DOHH2 (cell line): ENCODE data around the gene SLC35F1.

Experiments
- H3F3A ChIP-seq: fragments of 200-600 bp; sonication (generic), shearing (Covaris generic); 2 replicates; pipeline ENCODE4 v1.6.0; 2016; ENCODE audit warnings: antibody characterized with exemption, mild to moderate bottlenecking; ENCODE audit not compliant: control insufficient read depth, insufficient read depth
- H3K27ac ChIP-seq: fragments of 200-600 bp; sonication (generic); 2 replicates; pipeline ENCODE4 v1.5.1; 2014; ENCODE audit warnings: low read depth, mild to moderate bottlenecking, low read length, moderate library complexity
- H3K27me3 ChIP-seq: fragments of 200-600 bp; sonication (generic); 2 replicates; pipeline ENCODE4 v1.6.1; 2014; ENCODE audit warnings: mild to moderate bottlenecking, low read length, mixed read lengths; ENCODE audit not compliant: control insufficient read depth
- H3K36me3 ChIP-seq: fragments of 200-600 bp; sonication (generic); 2 replicates; pipeline ENCODE4 v1.6.1; 2014; ENCODE audit warnings: mild to moderate bottlenecking, low read length, moderate library complexity, mixed read lengths; ENCODE audit not compliant: control insufficient read depth
- H3K4me1 ChIP-seq: fragments of 200-600 bp; sonication (generic); 2 replicates; pipeline ENCODE4 v1.6.1; 2014; ENCODE audit warnings: mild to moderate bottlenecking, low read length, mixed read lengths; ENCODE audit not compliant: control insufficient read depth
- H3K4me2 ChIP-seq: fragments of 200-600 bp; sonication (generic); 2 replicates; pipeline ENCODE4 v1.6.0; 2014; ENCODE audit warnings: mild to moderate bottlenecking, low read length, moderate library complexity
- H3K4me3 ChIP-seq: fragments of 200-600 bp; sonication (generic); 2 replicates; pipeline ENCODE4 v1.5.1; 2014; ENCODE audit warnings: mild to moderate bottlenecking, low read length, mixed read lengths
- H3K79me2 ChIP-seq: fragments of 200-600 bp; sonication (generic); 2 replicates; pipeline ENCODE4 v1.6.1; 2014; ENCODE audit warnings: mild to moderate bottlenecking, low read length, mixed read lengths; ENCODE audit not compliant: control insufficient read depth
- H3K9me2 ChIP-seq: fragments of 200-600 bp; sonication (generic); replicated peaks from 2 replicates; pipeline ENCODE4 v1.6.1; 2014; ENCODE audit warnings: mild to moderate bottlenecking, low read length, mixed read lengths; ENCODE audit not compliant: control insufficient read depth
- H3K9me3 ChIP-seq: fragments of 200-600 bp; sonication (generic); 2 replicates; pipeline ENCODE4 v1.6.1; 2014; ENCODE audit warnings: antibody characterized with exemption, low read length, mixed read lengths; ENCODE audit not compliant: control insufficient read depth, insufficient read depth
- H4K20me1 ChIP-seq: fragments of 200-600 bp; sonication (generic); 2 replicates; pipeline ENCODE4 v1.6.0; 2014; ENCODE audit warnings: low read depth, mild to moderate bottlenecking, antibody characterized with exemption, low read length, moderate library complexity; ENCODE audit not compliant: control insufficient read depth, insufficient read depth
- CTCF ChIP-seq: fragments of 200-600 bp; sonication (generic); IDR thresholded peaks from one replicate; pipeline ENCODE4 v1.5.1; 2014; ENCODE audit warnings: antibody characterized with exemption, mild to moderate bottlenecking, low read depth, low read length; ENCODE audit not compliant: poor library complexity, severe bottlenecking
- EZH2phosphoT487 ChIP-seq: fragments of 200-600 bp; sonication (generic); IDR thresholded peaks from 2 replicates; pipeline ENCODE4 v1.6.1; 2017; ENCODE audit warnings: borderline replicate concordance, mild to moderate bottlenecking, antibody characterized with exemption, low read length, moderate library complexity, mixed read lengths

Gene SLC35F1

GRCh38 chr6:117951783-117952182, 44.7 kb downstream of the SLC35F1 start:
- Histone ChIP-seq H3K36me3 (no peaks in the 10 kb centered on the region), H4K20me1 (no peaks in the 10 kb centered on the region), H3K9me2 (no peaks in the 10 kb centered on the region), H3F3A (no peaks in the 10 kb centered on the region), H3K27ac (no peak overlapping the region), H3K4me2 (no peak overlapping the region), H3K79me2 (no peaks in the 10 kb centered on the region), H3K9me3 (no peaks in the 10 kb centered on the region), H3K4me1 (no peaks in the 10 kb centered on the region), H3K27me3 (no peaks in the 10 kb centered on the region), H3K4me3 (no peak overlapping the region)
- TF ChIP-seq CTCF (no peak), EZH2phosphoT487 (no peak)

GRCh38 chr6:117955684-117956256, 48.7 kb downstream of the SLC35F1 start:
- no peaks in the 10 kb centered on the region for H3K4me1 ChIP-seq
- no peaks in the 10 kb centered on the region for H3K9me2 ChIP-seq
- H3K9me3 ChIP-seq: no peaks in the 10 kb centered on the region
- no peaks in the 10 kb centered on the region for H4K20me1 ChIP-seq
- no peak overlapping the region for H3K4me3 ChIP-seq
- H3K36me3 ChIP-seq: no peaks in the 10 kb centered on the region
- TF ChIP-seq EZH2phosphoT487: no peak
- no peak for TF ChIP-seq CTCF
- no peak overlapping the region for H3K4me2 ChIP-seq
- H3K27me3 ChIP-seq: no peaks in the 10 kb centered on the region
- no peaks in the 10 kb centered on the region for H3K79me2 ChIP-seq
- no peak overlapping the region for H3K27ac ChIP-seq
- no peaks in the 10 kb centered on the region for H3F3A ChIP-seq

- no peaks in the 10 kb centered on the region for H4K20me1 ChIP-seq
- no peaks in the 10 kb centered on the region for H3F3A ChIP-seq
- H3K79me2 ChIP-seq: no peaks in the 10 kb centered on the region
- no peak overlapping the region for H3K4me3 ChIP-seq
- H3K9me3 ChIP-seq: no peaks in the 10 kb centered on the region
- TF ChIP-seq CTCF (no peak), EZH2phosphoT487 (no peak)
- no peaks in the 10 kb centered on the region for H3K36me3 ChIP-seq
- H3K27ac ChIP-seq: no peak overlapping the region
- no peaks in the 10 kb centered on the region for H3K9me2 ChIP-seq
- H3K4me1 ChIP-seq: no peaks in the 10 kb centered on the region
- H3K27me3 ChIP-seq: no peaks in the 10 kb centered on the region
- H3K4me2 ChIP-seq: no peak overlapping the region
These were observed 49.3 kb downstream of the SLC35F1 start for GRCh38 chr6:117956386-117956785.

GRCh38 chr6:117958536-117958935, 51.5 kb downstream of the SLC35F1 start:
- Histone ChIP-seq H3K27ac (no peak overlapping the region), H3K27me3 (no peaks in the 10 kb centered on the region), H3K36me3 (no peaks in the 10 kb centered on the region), H3K9me2 (no peaks in the 10 kb centered on the region), H3K4me3 (no peak overlapping the region), H4K20me1 (no peaks in the 10 kb centered on the region), H3K4me2 (no peak overlapping the region), H3K79me2 (no peaks in the 10 kb centered on the region), H3K9me3 (no peaks in the 10 kb centered on the region), H3F3A (no peaks in the 10 kb centered on the region), H3K4me1 (no peaks in the 10 kb centered on the region)
- no peak for TF ChIP-seq EZH2phosphoT487
- TF ChIP-seq CTCF: no peak
